ENCODE results near the gene TXNRD1.
"Not testable (repeated sequence)": the region's sequence is repeated elsewhere in the genome, so short reads cannot be mapped to it uniquely, and the experiment has no call there.

TXNRD1 gene

DNA sequence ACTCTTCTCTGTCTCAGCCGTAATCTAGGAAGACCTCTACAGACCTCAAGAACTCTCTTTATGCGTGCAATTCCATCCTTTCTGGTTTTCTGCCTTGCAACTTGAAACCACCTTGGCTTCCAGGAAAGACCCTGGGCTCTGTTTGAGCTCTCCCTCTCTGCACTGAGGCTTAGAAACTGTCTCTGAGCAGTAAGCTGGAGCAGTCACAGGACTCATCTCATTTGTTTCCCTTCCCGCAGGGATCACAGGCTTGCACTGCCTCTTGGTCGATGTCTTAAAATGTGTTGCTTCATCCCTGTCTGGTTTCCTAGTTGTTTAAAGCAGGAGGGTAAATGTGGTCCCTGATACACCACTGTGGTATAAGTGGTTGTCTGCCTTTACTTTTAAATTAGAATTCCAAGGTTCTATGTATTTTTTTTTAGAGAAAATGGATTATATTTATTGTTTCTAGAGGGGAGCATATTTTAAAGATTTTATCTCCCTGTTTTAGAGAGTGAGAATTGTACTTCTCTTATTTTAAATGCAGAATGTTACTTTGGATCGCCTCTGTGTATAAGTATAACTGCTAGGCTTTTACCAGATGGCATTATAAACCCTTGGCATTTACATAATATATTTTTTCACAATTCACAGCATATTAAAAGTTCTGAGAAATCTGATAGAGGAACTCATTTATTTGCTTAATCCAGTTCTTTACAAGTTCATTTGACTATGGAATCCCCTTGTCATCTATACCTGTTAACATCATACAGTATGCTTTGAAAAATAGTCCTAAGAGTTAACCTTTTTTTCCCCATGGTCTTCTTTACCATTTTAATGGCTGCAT, 114.3 kb downstream of the TXNRD1 start:
- DNase-seq: no peak

DNA sequence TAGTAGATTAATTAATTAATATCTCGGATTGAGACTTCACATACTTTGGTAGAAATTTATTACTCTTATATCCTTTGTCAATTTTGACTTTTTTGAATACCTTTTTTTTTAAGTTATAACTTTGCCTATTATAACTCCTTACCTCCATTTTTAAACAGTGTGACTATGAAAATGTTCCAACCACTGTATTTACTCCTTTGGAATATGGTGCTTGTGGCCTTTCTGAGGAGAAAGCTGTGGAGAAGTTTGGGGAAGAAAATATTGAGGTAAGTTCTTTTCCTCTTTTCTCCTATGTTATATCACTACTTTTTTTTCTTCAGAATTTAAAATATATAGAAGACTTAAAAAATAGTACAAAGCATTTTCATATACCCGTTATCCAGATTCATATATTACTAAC, 115.8 kb downstream of the TXNRD1 start:
- no peak for DNase-seq

DNA sequence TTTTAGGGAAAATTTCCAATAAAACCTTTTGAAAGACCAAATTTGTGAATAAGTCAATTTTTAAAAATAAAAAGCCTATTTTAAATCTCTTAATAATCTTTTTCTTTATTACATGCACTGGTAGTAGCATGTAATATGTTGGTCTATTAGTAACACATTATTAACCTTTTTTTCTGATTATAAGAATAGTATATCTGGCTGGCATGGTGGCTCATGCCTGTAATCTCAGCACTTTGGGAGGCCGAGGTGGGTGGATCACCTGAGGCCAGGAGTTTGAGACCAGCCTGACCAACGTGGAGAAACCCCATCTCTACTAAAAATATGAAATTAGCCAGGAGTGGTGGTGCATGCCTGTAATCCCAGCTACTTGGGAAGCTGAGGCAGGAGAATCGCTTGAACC, 116.7 kb downstream of the TXNRD1 start:
- DNase-seq: not testable (repeated sequence)

DNA sequence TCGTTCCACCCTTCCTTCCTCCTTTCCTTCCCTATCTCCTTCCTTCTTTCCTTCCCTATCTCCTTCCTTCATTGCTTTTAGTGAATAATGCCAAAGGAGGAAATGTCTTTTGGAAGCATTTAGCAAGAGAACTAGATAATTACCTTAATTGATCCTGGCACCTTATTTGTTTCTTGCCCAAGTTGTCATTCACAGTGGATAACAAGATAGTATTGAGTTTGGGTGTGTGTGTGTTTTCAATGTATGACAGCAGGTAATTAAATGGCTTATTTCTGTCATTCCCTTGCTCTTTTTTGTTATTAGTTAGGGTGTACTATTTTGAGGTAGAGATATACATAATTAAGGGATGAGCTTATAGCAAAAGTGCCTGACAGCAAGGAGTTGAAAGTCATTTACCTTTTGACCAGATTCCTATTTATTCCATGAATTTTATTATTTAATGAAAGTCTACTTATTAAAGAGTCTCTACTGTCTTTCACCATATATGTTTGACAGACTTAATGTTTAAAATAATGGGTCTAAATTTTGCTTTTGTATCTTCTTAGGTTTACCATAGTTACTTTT, 118.2 kb downstream of the TXNRD1 start:
- no peak for DNase-seq

DNA sequence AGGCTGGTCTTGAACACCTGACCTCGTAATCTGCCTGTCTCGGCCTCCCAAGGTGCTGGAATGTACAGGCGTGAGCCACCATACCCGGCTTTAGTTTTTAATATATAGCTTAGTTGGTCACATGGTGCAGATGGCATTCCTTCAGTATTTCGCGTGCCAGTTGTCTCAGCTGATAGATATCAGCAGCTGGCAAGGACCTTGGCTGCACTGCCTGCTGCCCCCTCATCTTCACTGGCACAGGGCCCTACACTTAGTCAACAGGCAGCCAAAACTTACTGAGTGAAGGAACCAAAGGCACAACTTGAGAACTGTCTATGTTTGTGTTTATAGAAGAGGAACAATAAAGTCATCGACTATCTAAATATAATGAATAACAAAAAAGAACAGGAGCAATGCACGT, 119.0 kb downstream of the TXNRD1 start:
- DNase-seq: no peak

DNA sequence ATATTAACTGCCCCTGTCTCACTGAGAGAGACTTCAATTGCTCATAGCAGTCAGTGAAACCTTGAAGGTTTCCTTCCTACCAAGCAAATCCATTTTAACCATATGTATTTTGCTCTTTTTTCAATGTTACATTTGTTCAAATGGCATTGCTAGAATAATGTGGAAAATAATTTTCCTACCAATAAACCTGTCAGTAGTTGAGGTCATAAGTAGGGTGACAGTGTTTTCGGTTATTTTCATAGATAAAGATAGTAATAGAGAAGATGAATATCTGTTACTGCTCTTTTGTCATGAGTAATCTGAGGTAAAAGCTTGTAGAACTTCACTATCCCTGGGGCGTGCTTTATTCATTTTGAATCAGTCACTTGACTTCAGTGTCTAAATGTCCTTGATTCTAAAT, 120.5 kb downstream of the TXNRD1 start:
- DNase-seq: no peak

DNA sequence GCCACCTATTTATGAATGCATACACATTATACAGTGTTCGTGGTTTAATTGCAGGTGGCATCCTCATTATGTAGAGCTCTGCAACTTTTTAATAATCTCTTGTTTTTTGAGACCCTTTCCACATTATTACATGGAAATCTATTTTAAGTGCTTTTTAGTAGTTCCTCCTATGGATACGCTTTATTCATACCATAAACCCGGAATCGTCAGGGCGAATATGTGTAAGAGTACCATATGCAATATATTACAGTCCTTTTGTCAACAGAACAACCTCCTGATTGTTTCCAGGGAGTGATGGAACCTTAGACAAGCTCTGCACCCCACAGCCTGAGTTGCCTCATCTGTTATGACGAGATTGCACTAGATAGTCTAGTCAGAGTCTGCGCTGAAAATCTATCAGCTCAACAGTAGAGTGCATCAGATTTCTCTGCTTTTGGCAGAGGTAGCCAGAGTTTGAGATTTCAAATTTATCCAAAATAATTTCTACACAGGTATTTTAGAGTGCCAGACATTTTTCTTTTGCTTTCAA, 121.5 kb downstream of the TXNRD1 start:
- DNase-seq: no peak

DNA sequence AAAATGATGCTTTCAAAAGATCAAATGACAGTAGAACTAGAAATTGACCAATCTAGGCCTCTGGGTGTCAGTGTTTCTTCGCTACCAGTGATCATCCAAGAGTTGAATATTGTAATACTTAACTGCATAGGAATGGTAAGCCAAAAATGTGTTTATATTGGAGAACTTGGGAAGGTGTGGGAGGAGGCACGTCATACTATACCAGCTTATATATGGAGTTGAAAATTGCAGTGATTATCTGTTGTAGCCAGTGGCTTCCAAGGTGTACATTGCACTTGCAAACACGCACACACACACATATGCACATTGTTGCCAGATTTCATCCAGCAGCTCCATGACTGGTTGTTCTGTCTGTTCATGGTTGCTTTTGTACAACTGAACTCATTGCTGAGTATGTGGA, 124.1 kb downstream of the TXNRD1 start:
- no peak for DNase-seq

DNA sequence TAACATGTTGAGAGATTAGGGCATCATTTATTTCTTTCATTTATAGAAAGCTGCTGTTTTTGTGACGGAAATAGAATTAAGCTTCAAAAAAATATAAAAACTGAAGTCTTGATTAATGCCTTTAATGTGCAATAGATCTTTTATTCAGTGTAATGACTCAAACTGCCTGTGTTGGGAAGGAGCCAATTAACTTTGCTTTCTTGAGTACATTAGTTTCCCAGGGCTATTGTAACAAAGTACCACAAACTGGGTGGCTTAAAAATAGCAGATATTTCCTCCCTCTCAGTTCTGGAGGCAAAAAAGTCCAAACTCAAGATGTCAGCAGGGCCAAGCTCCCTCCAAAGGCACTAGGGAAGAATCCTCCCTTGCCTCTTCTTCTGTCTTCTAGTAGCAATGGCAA, 124.6 kb downstream of the TXNRD1 start:
- DNase-seq: no peak

DNA sequence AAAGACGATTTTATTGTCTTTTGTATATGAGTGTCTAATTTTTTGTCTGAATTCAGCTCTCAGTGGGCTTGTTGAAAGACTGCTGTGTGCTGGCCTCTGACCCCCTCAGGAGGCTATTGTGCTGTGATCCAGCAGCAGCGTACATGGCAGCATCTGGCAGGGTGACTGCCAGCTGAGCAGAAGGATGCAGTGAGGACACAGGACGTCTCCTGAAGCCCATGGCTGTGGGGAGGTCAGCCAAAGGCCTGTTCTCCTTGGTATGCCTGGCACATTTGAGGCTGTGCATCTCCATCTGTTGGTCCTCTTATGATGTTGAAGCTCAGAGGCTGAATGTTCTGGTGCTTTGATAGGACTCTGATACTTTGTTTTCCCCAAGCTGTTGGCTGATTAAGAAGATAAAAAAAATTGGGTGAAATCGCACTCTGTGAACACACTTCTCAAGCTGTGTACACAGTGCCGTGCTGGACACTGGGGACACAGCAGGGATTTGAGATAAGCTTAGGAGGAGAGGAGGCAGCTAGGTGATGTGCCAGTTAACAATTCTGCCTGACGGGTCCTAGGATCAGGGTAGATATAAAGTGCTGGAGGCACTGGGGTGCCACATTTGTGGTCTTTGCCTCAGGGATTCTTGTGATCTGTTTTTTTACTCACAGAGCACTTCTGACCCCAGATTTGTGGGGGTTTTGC, 125.5 kb downstream of the TXNRD1 start:
- no peak for DNase-seq

DNA sequence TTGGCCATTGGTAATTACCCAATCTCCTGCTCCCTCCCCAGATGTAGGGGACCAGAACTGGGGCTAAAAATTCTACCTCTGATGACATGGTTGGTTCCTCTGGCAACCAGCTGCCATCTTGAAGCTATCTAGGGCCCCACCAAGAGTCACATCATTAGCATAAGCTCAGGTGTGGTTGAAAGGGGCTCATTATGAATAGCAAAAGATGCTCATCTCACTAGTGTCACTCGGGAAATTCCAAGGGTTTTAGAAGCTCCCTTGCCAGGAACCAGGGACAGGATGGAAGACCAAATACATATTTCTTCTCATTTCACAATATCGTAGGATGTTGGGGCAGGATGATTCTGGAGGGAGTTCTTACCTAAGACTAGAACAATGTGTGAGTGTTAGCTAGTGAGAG, 126.6 kb downstream of the TXNRD1 start:
- DNase-seq: no peak

DNA sequence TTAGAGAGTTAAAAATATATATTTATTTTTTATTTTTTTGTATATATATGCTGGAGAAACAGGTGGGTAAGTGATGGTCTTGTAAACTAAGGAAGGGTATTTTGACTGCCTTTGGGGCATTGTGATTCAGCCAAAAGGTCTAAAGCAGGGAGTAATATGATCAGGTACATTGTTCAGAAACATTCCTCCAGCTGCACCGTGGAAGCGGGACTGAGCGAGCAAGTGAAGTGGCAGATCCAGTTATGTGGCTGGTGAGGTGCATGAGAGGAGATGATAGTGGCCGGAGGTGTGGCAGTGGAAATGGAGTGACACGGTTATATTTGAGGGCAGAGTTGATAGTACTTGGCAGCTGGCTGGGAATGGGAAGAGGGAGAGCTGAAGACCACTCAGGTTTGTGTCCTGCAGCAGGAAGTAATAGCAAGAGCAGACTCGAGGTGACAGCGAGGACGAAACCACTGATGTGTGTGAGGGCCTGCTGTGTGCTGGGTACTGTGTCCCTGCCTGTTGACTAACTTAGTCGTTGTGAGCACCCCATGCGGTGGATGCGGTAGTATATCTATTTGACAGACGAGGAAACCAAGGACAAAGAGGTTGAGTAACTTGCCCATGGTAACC, 127.2 kb downstream of the TXNRD1 start:
- no peak for DNase-seq

DNA sequence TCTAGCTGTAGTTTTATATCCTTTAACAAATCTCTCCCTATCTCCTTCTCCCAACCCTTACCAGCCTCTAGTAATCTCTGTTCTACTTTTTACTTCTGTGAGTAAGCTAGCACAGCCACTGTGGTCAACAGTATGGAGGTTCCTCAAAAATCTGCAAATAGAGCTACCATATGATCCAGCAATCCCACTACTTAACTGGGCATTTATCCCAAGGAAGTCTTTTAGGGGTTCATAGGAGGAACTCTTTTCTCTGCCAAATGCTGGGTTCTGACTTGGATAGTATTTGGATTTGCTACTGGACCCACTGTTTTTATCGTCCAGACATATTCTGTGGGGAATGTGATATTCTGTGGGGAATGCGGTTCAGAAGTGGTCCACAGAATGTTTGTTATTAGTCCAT, 129.1 kb downstream of the TXNRD1 start:
- DNase-seq: no peak

DNA sequence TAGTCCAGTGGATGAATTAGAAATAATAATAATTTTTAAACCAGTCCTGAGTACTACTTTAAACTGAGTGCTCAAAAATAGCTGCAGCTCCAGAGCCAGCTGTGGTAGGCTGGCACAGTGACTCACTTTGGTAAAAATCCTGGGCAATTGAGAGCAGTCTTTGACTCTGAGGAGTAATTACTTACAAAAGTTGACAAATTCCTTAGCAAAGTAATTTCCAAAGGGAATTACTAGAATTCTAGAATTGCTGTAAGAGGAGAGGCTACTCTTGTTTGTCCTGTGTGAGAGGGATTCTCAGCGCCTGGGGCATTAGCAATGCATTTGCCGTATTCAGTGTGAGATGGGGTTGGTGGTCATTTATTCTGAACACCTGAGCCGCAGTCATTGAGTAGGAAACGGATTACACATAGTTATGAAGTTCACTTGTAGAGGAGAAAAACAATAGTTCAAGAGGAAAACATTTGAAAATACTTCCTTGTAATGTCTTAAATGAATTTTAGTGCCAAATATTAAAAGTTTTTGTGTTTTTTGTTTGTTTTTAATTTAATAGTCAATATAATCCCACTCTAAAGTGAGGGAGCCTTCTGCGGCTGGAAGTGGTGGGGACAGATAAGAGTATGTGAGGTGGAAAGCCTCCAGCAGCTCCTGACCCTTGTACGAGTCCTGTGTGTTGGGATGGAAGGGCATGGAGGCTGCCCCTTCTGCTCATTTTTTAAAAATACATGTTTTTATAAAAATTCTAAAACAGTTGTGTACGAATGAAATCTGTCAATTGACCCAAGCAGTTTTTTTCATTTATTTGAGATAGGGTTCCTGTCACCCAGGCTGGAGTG, 129.9 kb downstream of the TXNRD1 start:
- DNase-seq: no peak

DNA sequence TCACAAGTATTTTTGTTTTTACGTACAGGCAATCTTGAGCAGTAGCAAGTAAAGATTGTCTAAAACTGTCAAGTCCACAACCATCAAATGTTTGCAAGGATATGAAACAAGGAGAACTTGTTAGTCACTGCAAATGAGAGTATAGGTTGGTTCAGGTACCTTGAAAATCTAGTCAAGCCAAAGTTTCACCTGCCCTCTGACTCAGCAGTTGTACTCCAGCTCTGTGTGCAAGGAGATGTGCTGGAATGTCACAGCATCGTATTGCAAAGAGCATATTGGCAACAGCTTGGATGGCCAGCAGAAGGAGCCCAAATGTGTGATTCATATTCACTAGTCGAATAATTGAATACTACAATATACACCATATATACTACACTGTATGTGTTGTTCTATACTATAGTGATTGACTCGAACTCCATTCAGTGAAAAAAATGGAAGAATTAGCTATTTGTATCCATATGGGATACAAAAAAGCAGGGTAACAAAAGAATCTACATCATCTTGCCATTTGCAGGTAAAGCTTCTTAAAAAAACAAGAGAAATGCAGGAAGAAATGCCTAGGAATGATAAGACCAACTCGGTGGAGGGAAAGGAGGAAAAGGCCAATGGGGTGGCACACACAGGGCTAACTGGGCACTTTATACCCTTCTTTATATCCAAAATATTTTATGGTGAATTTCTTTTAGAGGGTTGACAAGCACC, 131.9 kb downstream of the TXNRD1 start:
- DNase-seq: no peak

DNA sequence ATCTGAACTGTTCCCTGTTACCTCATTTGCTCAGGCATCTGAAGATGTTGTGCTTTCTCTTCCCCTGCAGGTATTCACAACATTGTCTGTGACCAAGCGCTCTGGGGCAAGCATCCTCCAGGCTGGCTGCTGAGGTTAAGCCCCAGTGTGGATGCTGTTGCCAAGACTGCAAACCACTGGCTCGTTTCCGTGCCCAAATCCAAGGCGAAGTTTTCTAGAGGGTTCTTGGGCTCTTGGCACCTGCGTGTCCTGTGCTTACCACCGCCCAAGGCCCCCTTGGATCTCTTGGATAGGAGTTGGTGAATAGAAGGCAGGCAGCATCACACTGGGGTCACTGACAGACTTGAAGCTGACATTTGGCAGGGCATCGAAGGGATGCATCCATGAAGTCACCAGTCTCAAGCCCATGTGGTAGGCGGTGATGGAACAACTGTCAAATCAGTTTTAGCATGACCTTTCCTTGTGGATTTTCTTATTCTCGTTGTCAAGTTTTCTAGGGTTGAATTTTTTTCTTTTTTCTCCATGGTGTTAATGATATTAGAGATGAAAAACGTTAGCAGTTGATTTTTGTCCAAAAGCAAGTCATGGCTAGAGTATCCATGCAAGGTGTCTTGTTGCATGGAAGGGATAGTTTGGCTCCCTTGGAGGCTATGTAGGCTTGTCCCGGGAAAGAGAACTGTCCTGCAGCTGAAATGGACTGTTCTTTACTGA, 132.9 kb downstream of the TXNRD1 start:
- no peak for DNase-seq

DNA sequence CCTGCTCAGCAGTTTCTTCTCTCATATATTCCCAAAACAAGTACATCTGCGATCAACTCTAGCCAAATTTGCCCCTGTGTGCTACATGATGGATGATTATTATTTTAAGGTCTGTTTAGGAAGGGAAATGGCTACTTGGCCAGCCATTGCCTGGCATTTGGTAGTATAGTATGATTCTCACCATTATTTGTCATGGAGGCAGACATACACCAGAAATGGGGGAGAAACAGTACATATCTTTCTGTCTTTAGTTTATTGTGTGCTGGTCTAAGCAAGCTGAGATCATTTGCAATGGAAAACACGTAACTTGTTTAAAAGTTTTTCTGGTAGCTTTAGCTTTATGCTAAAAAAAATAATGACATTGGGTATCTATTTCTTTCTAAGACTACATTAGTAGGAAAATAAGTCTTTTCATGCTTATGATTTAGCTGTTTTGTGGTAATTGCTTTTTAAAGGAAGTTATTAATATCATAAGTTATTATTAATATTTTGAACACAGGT, 133.5 kb downstream of the TXNRD1 start:
- no peak for DNase-seq

DNA sequence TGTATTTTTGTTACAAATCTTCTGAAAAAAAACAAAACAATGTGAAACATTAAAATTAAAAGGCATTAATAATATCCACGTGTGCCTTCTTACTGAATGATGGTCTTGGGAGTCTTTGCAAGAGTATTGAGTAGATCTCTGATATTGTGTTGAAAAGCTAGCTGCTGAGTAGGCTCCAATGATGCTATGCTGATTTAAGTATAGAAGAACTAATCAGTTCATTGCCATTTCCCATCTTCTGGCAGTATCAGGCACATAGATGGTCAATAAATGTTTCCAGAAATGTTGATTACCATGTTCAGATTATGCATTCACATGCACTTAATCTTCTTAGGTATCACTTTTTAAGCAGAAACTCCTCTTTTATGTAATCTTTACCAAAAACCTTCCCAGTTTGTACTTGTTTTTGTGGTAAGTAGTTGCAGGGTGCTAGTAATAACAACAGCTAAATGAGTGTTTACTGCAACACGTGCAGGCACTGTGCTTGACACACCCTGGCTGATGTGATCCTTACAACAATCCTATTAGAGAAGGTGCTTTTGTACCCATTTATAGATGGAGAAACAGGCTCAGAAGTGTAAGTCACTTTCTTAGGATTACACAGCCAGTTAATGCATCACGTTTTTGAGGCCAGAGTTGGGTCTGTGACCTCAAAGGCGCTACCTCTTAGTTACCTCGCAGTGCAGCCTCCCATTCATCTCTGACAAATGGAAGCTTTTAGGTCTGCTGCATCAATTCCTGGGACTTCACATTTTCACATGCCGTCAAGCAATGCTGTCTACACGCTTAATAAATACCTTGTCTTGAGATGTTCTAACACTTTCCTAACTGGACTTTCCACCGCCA, 134.9 kb downstream of the TXNRD1 start:
- no peak for DNase-seq

DNA sequence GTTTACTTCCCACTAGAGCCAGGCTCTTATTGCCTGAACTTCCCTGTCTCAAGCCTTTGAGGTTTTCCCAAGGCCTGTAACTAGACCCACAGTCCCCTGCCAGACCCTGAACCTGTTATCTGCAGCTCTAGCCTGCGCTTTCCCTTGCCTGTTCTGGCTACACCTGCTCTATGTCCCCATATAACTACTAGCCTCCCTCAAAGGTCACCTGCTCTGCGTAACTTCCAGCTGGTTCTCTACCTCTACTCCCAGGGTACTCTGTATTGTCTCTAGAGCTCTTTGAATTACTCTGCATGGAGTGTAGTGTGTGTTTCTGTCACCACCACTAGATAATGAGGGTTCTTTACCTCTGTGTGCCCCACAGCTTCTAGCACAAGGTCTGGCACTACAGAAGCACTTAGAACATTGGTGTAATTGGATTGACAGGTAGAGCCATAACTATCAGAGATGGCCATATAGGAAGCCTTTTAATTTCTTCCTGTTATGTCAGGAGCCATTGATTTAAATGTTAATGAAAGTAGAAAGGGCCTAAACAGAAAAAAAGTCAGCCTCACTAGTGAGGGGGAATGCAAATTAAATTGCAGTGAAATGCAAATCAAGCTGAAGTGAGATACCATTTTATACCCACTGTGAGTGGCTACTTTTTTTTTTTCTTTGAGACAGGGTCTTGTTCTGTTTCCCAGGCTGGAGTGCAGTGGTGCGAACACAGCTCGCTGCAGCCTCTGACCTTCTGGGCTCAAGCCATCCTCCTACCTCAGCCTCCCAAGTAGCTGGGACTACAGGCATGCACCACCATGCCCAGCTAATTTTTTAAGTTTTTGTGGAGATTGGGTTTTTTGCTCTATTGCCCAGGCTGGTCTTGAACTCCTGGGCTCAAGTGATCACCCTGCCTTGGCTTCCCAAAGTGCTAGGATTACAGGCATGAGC, 135.7 kb downstream of the TXNRD1 start:
- no peak for DNase-seq

All from RPMI8226 (cell line).